Tibial nerve (tissue), 4 donors: ENCODE measurements around the gene MED12L. TPM values are rescaled to one million over a fixed set of nuclear protein-coding genes. Genes with fewer than 3 reads are reported as not detected.

Source experiments
- DNase-seq, 2 donors: peaks; one replicate each; pipeline ENCODE4 v3.0.0-alpha.2; 2019; ENCODE audit warnings: low spot score in 2 of 2
- H3K27ac ChIP-seq, 4 donors: fragments of 200-600 bp; sonication (generic) in 3 of 4; one replicate each; pipeline ENCODE4 v1.5.1; 2017 to 2019; ENCODE audit warnings: mild to moderate bottlenecking in 1 of 4
- H3K27me3 ChIP-seq, 2 donors: fragments of 200-600 bp; sonication (generic) in 1 of 2; one replicate each; pipeline versions ENCODE4 v1.5.1 to v1.6.0; 2017 to 2019
- H3K36me3 ChIP-seq, 3 donors: fragments of 200-600 bp; sonication (generic); one replicate each; pipeline ENCODE4 v1.5.1; 2018 to 2019
- H3K4me1 ChIP-seq, 4 donors: fragments of 200-600 bp; sonication (generic) in 3 of 4; one replicate each; pipeline ENCODE4 v1.5.1; 2017 to 2019
- H3K4me3 ChIP-seq, 4 donors: fragments of 200-600 bp; sonication (generic) in 3 of 4; one replicate each; pipeline ENCODE4 v1.5.1; 2017 to 2019; ENCODE audit warnings: mild to moderate bottlenecking in 1 of 4, moderate library complexity in 1 of 4
- H3K9me3 ChIP-seq, 4 donors: fragments of 200-600 bp; sonication (generic) in 3 of 4; one replicate each; pipeline ENCODE4 v1.5.1; 2017 to 2019
- CTCF ChIP-seq, 5 experiments: fragments of 200-600 bp in 3 of 5; fragments of 450-650 bp in 2 of 5; sonication (generic) in 3 of 5; IDR thresholded peaks; one replicate each; pipeline ENCODE4 v1.5.1; 2016 to 2019; ENCODE audit warnings: antibody characterized with exemption in 5 of 5, mild to moderate bottlenecking in 3 of 5, moderate library complexity in 2 of 5
- EP300 ChIP-seq, 2 donors: sonication (generic); formaldehyde crosslinking; IDR thresholded peaks; one replicate each; pipeline ENCODE4 v1.6.1; 2017; ENCODE audit warnings: antibody characterized with exemption in 2 of 2, mild to moderate bottlenecking in 1 of 2
- POLR2A ChIP-seq, 2 donors: fragments of 450-650 bp; IDR thresholded peaks; one replicate each; pipeline ENCODE4 v1.6.1; 2017; ENCODE audit warnings: antibody characterized with exemption in 2 of 2, mild to moderate bottlenecking in 2 of 2, moderate library complexity in 2 of 2
- WGBS, 2 donors: methylation state at CpG; one replicate each; pipeline ENCODE4 v1.1.5; 2018; 5-methylcytosine and 5-hydroxymethylcytosine counted together
- total RNA-seq, 4 donors: library from RNA; depleted of rRNA; stranded (reverse); fragments of >200 nt; gene quantifications; one replicate each; pipeline ENCODE4 v1.1.0, GENCODE V29; 2016

The MED12L gene
- total RNA-seq, 4 donors from 2014 or later: 1.2 to 5.9 (median 2.4) TPM

GRCh38 chr3:151314137-151314536, 228.7 kb downstream of the MED12L start:
- Histone ChIP-seq H3K4me3 (no peak overlapping the region), H3K4me1 (no peaks in the 10 kb centered on the region), H3K9me3 (peaks cover 0 to 6% (median 0%) of the 10 kb centered on the region in 4 donors), H3K36me3 (no peaks in the 10 kb centered on the region), H3K27ac (no peak overlapping the region), H3K27me3 (no peaks in the 10 kb centered on the region)
- no peak for DNase-seq
- TF ChIP-seq EP300 (IDR thresholded peaks at IDR 0.05) (no peak), CTCF (IDR thresholded peaks at IDR 0.05) (no peak), POLR2A (IDR thresholded peaks at IDR 0.05) (no peak)
- 94 to 100% methylated on average over 2 of the region's 2 CpGs for WGBS, 2 donors

- WGBS, 2 donors: 97 to 98% methylated on average over 5 of the region's 5 CpGs
- DNase-seq: no peak
- no peak for TF ChIP-seq EP300 (IDR thresholded peaks at IDR 0.05)
- TF ChIP-seq POLR2A (IDR thresholded peaks at IDR 0.05): no peak
- no peak for TF ChIP-seq CTCF (IDR thresholded peaks at IDR 0.05)
Observed at GRCh38 chr3:151314593-151314992, 229.1 kb downstream of the MED12L start.

GRCh38 chr3:151315136-151315535, 229.7 kb downstream of the MED12L start:
- Histone ChIP-seq H3K9me3 (peaks cover 0 to 6% (median 0%) of the 10 kb centered on the region in 4 donors), H3K27ac (no peak overlapping the region), H3K4me1 (no peaks in the 10 kb centered on the region), H3K36me3 (no peaks in the 10 kb centered on the region), H3K4me3 (no peak overlapping the region), H3K27me3 (no peaks in the 10 kb centered on the region)
- TF ChIP-seq EP300 (IDR thresholded peaks at IDR 0.05) (no peak), POLR2A (IDR thresholded peaks at IDR 0.05) (no peak), CTCF (IDR thresholded peaks at IDR 0.05) (no peak)
- 87 to 89% methylated on average over 2 of the region's 2 CpGs for whole genome bisulfite sequencing, 2 donors
- DNase-seq: no peak

More at GRCh38 chr3:151314593-151314992, 229.1 kb downstream of the MED12L start:
- H3K27me3 ChIP-seq: no peaks in the 10 kb centered on the region
- no peaks in the 10 kb centered on the region for H3K4me1 ChIP-seq
- H3K4me3 ChIP-seq: no peak overlapping the region
- peaks cover 0 to 6% (median 0%) of the 10 kb centered on the region in 4 donors for H3K9me3 ChIP-seq
- no peaks in the 10 kb centered on the region for H3K36me3 ChIP-seq
- no peak overlapping the region for H3K27ac ChIP-seq

- Histone ChIP-seq H3K9me3 (peaks cover 0 to 6% (median 0%) of the 10 kb centered on the region in 4 donors), H3K4me3 (no peak overlapping the region), H3K27ac (no peak overlapping the region), H3K4me1 (no peaks in the 10 kb centered on the region), H3K27me3 (no peaks in the 10 kb centered on the region), H3K36me3 (no peaks in the 10 kb centered on the region)
- no peak for DNase-seq
- TF ChIP-seq POLR2A (IDR thresholded peaks at IDR 0.05): no peak
- no peak for TF ChIP-seq EP300 (IDR thresholded peaks at IDR 0.05)
- no peak for TF ChIP-seq CTCF (IDR thresholded peaks at IDR 0.05)
- 74 to 77% methylated on average over 2 of the region's 2 CpGs for WGBS, 2 donors
Observed at GRCh38 chr3:151315846-151316245, 230.4 kb downstream of the MED12L start.

GRCh38 chr3:151316267-151316991, 231.0 kb downstream of the MED12L start, which contains the start of gene GPR87:
Gene GPR87, minus strand, starts transcription at chr3:151316820. Its CDS starts 16,720 bp downstream, at chr3:151300100.
- Histone ChIP-seq H3K27ac (no peak within 1 kb of the TSS), H3K4me3 (no peak within 1 kb of the TSS), H3K27me3 (no peaks in the 10 kb centered on the region), H3K9me3 (peaks cover 0 to 6% (median 0%) of the 10 kb centered on the region in 4 donors), H3K4me1 (no peaks in the 10 kb centered on the region), H3K36me3 (no peaks in the 10 kb centered on the region)
- no peak for DNase-seq
- WGBS, 2 donors: 83 to 84% methylated on average over 7 of the region's 7 CpGs
- no peak for TF ChIP-seq CTCF (IDR thresholded peaks at IDR 0.05)
- no peak for TF ChIP-seq EP300 (IDR thresholded peaks at IDR 0.05)
- TF ChIP-seq POLR2A (IDR thresholded peaks at IDR 0.05): no peak
